GM12875 (cell line): Measurements from ENCODE around the gene TTPAL.

Experiments
- H3K4me3 ChIP-seq: one replicate; pipeline ENCODE4 v1.5.1; 2011; ENCODE audit warnings: low read depth, low read length, control low read depth
- TF ChIP-seq, protein P1 (sequence below): IDR thresholded peaks from 2 replicates; pipeline ENCODE4 v1.5.1; 2011; ENCODE audit warnings: low read depth, mild to moderate bottlenecking, control low read depth, inconsistent platforms, low read length, moderate library complexity, borderline replicate concordance; ENCODE audit not compliant: insufficient read depth

The TTPAL gene

DNA sequence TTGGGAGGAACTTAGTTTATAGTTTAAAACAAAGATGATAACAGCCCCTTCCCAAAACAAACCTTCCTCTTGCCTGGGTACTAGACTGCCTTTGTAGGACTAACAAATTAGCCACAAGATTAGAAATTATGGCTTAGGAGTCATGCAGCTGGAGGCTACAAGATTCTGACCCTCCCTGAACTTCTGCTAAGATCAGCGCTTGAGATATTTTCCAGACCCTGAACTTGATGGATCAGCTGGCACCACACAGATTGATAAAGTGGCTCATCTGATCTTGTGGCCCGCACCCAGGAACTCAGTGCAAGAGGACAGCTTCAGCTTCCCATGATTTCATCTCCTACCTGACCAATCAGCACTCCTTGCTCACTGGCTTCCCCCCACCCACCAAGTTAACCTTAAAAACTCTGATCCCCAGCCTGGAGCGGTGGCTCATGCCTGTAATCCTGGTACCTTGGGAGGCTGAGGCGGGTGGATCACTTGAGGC lies 52.1 kb downstream of the TTPAL start:
- no peak overlapping the region for H3K4me3 ChIP-seq
- TF ChIP-seq, protein P1, sequence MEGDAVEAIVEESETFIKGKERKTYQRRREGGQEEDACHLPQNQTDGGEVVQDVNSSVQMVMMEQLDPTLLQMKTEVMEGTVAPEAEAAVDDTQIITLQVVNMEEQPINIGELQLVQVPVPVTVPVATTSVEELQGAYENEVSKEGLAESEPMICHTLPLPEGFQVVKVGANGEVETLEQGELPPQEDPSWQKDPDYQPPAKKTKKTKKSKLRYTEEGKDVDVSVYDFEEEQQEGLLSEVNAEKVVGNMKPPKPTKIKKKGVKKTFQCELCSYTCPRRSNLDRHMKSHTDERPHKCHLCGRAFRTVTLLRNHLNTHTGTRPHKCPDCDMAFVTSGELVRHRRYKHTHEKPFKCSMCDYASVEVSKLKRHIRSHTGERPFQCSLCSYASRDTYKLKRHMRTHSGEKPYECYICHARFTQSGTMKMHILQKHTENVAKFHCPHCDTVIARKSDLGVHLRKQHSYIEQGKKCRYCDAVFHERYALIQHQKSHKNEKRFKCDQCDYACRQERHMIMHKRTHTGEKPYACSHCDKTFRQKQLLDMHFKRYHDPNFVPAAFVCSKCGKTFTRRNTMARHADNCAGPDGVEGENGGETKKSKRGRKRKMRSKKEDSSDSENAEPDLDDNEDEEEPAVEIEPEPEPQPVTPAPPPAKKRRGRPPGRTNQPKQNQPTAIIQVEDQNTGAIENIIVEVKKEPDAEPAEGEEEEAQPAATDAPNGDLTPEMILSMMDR, result no peak

DNA sequence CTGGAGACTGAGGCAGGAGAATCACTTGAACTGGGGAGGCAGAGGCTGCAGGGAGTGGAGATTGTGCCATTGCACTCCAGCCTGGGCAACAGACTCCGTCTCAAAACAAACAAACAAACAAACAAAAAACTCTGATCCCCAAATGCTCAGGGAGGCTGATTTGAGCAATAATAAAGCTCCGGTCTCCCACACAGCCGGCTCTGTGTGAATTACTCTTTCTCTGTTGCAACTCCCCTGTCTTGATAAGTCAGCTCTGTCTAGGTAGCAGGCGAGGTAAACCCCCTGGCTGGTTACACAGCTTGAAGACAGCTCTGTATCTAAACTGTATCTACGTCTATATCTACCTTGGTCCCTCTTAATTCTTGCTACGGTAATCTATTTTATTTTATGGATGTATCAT lies 52.6 kb downstream of the TTPAL start:
- no peak overlapping the region for H3K4me3 ChIP-seq
- TF ChIP-seq, protein P1, result no peak

DNA sequence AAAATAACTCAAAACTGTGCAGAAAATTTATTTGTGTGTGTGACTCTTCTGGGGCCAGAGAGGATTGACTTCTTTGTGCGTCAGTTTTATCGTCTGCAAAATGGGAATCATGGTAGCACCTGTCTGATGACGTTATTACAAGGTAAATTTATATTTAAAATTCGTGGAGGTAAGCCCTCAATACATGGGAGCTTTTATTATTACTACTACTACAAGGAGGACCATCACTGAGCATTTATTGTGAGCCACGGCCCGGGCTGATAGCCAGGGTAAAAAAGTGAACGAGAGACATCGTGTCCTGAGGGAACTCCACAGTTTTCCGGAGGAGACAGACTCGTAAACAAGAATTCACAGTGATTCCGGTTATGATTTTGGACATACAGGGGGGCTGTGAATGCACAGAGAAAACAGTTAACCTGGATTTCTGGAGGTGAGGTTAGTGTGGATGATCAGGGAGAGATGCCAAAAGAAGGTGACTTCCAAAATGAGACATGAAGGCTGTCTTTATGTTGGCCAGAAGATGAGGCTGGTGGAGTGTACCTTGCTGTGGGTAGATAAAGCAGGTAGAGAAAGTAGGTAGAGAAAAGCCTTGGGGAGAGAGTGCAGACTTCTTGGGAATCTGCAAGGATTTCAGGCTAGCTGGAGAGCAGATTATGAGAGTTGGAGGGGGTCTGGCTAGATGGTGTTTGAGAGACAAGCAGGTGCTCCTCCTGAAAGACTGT lies 56.7 kb downstream of the TTPAL start:
- TF ChIP-seq, protein P1, result no peak
- peak overlapping the region; percentile 60 for H3K4me3 ChIP-seq

DNA sequence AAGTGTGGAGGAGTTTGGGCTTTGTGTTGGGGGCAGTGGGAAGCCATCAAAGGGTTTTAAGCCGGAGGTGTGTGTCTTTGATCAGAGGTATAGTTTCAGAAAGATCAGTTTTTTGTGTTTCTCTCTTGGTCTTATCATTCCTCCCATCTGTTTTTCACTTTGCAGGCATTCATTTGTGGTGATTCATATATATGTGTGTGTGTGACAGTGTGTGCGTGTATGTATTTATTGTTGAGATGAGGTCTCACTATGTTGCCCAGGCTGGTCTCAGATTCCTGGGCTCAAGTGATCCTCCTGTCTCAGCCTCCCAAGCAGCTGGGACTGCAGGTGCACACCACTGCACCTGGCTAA lies 57.3 kb downstream of the TTPAL start:
- H3K4me3 ChIP-seq, result no peak overlapping the region
- TF ChIP-seq, protein P1, result no peak

DNA sequence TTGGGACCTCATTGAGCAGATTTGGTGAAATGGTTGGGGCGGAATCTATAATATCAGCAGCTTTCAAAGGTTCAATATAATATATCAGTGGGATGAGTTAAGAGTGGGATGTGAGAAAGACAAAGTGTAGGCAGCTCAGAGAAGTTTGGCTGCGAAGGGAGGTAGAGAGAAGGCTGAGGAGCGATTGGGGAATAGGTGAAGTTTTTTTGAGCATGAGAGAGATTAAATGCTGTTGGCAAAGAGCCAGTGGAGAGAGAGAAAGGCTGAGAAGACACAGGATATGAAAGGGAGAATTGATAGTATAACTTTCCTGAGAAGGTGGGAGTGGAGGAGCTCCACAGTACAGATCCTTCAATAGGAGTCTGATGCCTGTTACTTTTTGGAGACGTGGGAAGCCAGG lies 58.3 kb downstream of the TTPAL start:
- TF ChIP-seq, protein P1, result no peak

DNA sequence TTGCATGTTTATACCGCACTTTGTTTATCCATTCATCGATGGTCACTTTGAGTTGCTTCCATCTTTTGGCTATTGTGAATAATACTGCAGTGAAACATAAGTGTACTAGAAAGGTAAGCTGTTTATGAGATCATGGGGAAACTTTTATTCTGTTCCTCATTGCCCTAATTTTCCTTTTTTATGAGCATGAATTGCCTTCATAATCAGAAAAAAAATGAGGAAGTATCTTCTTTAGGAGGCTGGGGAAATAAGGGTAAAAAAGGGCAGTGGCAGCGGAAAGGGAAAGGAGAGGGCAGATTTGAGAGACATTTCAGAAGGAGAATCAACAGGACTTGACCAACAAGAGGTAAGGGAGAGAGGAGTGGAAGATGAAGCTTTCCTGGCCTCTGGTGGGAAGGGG lies 60.5 kb downstream of the TTPAL start:
- H3K4me3 ChIP-seq, result no peak overlapping the region
- TF ChIP-seq, protein P1, result no peak

More for the DNA sequence above, 58.3 kb downstream of the TTPAL start:
- H3K4me3 ChIP-seq, result no peak overlapping the region

DNA sequence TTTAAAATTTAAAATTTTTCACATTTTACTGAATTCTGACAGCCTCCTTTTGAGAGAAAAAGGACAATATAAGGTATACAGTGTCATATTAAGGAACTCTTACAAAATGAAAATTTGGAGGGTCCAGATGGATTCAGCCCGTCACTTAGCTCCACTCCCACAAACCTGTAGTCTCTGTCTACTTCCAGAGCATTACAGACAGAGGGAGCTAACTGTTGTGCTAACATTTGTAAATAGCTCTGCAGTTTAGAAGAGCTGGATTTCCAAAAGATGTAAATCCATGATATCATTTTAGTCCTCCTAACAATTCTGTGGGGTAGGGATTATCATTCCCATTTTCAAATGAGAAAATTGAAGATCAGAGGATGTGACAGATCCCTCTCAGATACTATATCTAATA lies 62.3 kb downstream of the TTPAL start:
- H3K4me3 ChIP-seq, result no peak overlapping the region
- TF ChIP-seq, protein P1, result no peak
